ENCODE results near the gene PDIA6.
"Not testable (repeated sequence)": the region's sequence is repeated elsewhere in the genome, so short reads cannot be mapped to it uniquely, and the experiment has no call there.

The PDIA6 gene

DNA sequence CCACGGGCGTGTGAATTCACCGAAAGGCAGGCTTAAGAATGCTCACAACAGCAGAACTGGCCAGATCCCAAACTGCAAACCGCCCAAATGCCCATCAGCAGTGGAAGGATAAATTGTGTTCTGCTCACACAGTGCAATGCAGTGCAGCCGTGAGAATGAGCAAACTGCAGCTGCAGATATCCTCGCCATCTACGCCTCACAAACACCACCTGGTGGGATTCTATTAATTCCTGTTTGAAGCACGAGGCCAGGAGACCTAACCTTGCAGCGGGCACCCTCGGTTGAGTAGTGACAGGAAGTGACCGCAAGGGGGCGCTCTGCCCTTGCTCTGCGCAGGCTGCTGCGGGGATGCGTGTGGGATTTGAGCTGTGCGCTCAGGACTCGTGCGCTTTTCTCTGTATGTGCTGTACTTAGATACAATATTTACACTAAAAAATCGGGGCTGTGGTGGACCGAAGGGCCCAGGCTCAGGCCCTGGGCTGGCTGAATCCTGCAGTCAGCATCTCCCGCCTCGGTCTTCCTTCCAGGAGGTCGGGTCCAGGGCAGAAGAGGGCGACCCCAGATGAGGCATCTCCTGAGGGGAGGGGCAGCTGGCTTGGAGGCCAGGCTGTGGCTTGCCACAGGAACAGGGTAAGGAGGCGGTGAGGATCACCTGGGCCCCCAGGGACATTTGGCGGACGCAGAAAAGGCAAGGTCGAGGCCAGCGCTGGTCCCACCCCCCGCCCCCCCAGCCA is 19.8 kb upstream of the PDIA6 start:
- peak; percentile 55 to 79 (median 72) for DNase-seq

DNA sequence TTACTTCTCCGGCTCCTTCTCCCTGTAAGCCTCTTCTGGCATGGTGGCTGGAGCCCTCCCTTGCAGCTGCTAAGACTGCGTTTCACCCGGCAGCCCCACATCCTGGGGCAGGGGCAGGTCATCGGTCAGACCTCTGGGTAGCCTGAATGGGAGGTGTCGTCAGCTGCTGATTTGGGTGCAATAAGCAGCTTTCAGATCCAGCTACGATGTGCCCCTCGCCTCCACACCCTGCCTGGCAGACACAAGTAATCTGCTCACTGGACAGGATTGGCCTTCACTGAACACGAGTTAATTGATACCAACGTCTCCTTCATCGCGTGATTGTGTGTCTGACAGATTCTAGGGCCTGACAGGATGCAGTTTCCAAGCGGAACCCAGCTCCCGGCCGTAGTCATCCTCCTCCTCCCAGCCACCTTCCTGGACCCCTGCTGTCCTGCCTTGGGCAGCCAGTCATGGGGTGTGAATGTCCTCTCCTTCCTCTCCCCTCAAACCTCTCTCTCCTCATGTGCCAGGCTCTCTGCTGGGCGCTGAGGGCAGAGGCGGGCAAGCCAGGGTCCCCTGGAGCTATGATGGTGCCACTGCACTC is 18.9 kb upstream of the PDIA6 start:
- DNase-seq: no peak

DNA sequence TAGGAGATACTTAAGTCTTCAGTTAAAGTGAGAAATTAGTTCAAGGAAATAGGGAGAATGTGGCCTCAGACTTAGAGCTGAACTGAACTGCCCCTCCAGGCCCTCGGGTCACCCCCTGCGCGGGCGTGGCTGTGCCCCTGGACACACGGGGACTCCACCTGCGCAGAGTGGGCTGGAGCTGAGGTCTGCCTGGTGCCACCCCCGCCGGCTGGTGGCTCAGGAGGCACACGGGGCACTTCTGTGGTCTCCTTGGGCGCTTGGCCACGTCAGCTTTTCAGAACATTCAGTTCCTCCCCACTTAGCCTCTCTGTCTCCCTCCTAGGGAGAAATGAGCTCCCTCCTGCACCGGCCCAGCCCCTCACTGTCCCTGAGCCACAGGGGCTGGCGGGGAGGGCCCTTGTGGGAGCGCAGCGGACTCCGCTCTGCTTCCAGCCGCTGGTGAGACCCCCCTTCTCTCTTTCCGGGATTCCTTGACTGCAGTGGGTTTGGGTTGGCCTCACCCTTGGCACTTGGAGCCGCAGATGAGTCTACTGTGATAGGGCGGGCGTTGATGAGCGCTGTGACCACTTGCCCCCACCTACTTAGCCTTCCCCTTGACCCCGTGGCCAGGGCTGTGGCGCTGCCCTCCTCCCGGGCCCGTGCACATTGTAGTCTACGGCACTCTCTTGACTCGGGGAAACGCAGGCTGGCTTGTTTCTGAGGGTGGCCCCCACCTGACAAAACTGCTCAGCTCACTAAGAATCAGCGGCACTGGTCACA is 18.2 kb upstream of the PDIA6 start:
- DNase-seq: no peak

DNA sequence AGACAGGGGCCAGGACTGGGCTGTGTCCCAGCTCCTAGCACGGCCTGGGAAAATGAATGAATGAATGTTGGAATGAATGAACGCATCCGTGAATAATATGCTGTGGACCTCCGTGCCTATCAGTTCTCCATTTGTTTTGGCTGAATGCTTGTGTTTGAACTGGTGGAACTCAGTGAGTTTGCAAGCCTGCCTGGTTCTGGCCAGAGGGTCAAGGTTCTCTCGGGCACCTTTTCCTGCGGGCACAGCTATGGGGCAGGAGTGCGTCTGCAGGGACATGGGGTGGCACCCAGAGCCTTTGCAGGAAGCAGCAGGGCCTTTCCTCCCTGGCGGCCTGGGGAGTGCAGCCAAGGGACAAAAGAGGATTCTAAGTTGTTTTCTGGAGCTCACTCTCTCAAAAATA is 17.6 kb upstream of the PDIA6 start:
- no peak for DNase-seq

DNA sequence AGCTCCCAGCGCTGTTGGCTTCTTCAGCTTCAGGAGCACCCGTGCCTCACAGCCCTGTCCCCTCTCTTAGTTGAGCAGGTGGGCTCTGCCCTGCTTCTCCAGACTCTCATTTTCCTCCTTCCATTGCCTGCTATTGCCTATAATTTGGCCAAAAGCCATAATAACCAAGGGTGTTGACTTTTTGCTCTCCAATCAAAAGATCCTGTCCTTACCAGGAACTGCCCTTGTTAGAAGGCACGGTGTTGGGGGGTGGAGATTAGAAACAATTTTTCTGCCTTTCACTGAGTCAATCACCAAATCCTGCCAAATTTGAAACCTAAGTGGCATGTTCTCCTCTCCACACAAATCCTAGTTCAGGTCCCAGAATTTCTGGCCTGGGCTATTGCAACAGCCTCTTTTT is 16.7 kb upstream of the PDIA6 start:
- DNase-seq: no peak

DNA sequence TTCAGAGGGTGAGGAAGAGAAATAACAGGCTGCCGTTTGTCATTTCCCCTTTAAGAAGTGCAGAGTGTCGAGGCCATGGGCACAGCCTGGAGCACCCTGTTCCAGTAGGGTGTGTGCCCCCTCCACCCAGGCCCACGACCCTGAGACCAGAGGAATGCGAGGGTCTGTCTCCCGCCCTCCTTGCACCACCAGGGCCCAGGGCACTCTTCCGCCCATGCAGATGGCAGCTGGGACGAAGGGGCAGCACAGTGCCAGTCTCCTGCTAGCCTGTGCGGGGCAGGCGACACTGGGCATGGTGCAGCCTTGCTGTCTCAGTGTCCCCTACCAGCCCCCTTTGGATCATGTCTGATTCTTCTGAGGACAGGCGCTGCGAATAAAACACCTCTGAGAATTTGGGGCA is 15.8 kb upstream of the PDIA6 start:
- no peak for DNase-seq

DNA sequence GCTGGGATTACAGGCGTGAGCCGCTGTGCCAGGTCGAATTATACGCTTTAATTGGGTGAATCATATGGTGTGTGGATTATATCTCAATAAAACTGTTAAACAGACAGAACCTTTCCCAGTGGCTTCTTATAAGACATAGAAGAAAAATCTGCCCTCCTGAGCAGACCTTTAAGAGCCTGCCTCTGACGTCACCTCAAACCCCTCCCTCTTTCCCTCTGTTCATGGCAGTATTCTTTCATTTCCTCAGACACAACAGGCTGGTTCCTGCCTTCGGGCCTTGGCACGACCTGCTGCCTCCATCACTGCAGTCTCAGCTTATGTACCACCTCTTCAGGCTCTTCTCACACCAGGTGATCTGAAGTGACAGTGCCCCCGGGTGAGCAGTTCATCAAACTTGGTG is 14.0 kb upstream of the PDIA6 start:
- no peak for DNase-seq

DNA sequence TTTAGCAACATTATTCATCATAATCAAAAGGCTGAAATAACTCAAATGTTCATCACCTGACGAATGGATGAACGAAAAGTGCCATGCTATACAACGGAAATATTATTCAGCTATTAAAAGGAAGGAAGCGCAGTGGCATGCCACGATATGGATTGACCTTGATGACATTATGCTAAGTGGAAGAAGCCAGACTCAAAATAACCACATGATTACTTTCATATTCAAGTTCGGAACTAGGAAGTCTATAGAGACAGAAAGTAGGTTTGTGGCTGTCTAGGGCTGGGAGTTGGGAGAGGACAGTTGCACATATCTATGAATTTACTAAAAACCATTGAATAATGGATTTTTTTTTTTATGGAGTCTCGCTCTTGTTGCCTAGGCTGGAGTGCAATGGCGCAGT is 13.4 kb upstream of the PDIA6 start:
- no peak for DNase-seq

DNA sequence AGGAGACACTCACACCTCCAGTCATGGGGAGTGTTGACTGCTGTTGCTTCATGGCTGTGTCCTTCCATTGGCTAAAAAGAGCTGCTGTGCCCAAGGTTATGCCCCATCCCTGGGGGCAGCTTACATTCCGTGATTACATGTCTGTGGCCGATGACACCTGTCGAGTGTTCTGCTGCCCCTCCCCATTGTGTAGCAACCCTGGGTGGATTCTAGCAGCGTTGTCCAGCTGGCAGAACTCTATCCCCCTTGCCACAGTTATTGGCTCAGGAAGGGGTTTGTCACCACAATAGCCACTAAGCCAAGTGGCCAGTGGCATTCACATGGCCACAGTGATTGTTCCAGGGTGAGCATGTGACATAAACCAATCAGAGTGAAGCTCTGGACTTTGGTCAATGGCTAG is 11.6 kb upstream of the PDIA6 start:
- DNase-seq: no peak

DNA sequence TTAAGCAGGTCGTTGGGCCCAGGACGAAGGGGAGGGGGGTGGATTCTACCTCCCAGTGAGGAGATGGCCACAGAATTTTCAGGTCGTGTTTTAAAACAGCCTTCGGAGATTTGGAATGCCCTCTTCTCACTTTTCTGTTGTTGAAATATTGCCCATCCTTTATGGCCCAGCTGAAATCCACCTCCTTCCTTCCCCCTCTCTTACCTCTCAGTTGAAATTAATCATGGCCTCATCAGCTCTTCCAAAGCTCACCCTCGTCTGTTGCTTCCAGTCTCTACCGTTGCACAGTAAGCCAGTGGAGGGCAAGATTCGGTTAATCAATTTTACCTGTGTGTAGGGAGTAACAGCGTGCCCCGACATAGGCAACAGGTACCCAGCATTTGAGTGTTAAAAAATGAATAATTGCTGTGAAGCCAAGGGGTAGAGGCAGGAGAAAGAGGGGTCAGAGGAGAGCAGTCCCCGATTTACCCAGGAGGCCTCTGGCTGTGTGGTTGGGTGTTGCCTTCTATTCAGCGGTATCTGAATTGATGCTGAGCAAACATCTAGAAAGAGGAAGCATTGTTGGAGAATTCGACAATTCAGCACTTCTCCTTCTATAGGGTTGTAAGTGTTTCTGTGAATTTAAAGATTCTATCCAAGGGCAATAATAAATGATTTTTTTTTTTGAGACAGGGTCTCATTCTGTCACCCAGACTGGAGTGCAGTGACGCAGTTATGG is 8.6 kb upstream of the PDIA6 start:
- DNase-seq: no peak

DNA sequence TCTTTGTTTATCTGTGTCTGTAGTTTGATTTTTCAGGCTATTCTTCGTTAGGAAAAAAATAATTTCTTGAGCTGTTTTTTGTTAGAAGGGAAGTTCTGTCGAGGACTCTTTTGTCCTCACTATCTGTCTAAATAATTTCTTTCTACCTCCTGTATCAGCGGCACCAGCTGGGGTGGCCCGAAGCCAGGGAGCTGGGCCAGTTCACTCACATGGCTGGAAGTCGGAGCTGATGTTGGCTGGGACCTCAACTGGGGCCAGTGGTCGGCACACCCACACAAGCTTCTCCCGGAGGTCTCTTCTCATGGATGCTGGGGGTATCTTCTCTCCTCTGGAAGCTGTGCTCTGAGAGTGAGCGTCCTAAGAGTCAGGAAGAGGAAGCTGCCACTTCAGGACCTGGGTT is 8.0 kb upstream of the PDIA6 start:
- no peak for DNase-seq

DNA sequence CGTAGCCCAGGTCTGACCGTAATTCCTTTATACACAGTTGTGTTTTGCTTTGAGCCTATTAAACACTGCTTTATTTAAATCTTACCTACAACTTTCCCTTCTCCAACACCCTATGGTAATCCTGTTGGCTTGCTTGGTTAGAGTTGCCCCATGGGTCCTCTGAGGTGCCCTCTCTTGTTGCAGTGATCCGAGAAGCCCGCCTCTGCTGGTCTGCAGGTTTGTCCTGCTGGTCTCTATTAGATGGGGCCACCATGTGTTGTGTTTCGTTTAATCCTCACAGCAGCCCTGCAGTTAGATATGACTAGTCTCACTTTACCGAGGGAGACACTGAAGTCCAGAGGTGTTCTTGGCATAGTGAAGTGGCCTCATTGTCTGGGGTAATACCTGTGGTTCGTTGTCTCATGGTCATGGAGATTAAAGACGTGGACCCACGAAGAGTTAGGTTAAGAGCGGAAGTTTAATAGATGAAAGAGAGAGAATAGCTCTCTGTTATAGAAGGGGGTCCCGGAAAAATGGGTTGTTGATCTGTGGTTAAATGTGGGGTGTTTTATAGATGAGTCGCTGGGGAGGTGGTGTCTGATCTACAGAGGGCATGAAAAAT is 7.2 kb upstream of the PDIA6 start:
- DNase-seq: no peak

DNA sequence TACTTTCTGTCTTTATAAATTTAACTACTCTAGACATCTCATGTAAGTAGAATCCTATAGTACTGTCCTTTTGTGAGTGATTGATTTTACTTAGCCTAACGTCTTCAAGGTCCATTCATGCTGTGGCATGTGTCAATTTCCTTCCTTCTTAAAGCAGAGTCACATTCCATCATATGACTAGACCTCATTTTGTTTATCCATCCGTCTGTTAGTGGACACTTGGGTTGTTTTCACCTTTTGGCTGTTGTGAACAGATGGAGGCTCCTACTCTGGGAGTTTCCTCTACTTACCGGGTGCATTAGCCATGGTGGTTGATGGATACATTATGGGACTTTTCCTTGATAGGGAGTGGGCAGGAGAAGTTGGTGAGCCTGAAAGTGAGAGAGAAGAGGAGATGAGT is 6.4 kb upstream of the PDIA6 start:
- DNase-seq: no peak

DNA sequence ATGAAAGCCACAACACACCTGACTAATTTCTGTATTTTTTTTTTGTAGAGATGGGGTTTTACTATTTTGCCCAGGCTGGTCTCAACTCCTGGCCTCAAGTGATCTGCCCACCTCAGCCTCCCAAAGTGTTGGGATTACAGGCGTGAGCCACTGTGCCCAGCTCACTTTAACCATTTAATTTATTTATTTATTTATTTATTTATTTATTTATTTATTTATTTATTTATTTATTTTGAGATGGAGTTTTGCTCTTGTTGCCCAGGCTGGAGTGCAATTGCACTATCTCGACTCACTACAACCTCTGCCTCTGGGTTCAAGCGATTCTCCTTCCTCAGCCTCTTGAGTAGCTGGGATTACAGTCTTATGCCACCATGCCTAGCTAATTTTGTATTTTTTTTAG is 5.7 kb upstream of the PDIA6 start:
- DNase-seq: not testable (repeated sequence)

DNA sequence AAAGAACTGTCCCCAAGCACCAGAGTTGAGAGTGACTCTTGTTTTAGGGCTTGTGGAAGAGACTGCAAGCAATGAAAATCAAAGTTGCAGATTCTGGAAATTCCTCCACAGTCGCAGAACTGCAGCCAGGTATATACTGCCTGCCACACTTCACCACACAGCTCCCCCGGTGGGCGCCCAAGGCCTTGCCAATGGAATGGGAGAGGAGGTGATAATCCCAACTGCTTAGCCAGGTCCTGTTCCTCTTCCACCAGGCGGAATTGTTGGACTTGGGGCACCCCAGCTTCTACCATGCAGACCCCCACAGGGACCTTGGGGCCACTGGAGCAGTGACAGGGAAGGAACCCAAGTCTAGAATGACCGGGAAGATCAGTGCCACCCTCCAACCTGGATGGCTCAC is 4.8 kb upstream of the PDIA6 start:
- no peak for DNase-seq

DNA sequence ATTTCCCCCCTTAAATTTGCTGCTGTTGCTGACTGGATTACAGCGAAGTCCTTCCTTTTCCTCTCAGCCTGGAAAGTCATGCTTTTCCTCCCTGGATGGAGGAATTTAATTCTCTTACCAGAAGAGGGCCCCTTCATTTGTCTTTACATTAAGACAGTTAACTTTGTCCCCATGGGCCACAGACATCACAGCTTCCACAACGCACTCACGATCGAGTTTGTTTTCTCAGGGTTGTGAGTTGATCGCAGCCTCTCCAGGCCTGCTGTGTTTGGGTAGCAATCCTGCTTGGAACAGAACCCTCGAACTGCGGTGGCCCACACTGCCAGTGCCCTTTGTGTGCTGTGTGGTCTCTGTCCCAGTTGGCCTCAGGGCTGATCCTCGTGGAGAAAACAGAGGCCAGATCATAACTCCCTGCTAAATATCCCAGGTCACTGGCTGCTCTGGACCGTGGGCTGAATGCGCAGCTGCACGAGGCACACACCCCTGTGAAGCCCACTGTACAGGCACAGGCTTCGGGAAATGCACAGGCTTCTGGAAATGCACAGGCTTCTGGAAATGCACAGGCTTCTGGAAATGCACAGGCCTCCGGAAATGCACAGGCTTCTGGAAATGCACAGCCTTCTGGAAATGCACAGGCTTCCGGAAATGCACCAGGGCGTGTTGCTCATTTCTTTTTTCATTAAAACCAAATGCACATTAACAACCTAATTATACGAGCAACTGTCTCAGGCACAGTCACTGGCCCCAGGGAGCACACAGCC is 2.2 kb upstream of the PDIA6 start:
- no peak for DNase-seq

DNA sequence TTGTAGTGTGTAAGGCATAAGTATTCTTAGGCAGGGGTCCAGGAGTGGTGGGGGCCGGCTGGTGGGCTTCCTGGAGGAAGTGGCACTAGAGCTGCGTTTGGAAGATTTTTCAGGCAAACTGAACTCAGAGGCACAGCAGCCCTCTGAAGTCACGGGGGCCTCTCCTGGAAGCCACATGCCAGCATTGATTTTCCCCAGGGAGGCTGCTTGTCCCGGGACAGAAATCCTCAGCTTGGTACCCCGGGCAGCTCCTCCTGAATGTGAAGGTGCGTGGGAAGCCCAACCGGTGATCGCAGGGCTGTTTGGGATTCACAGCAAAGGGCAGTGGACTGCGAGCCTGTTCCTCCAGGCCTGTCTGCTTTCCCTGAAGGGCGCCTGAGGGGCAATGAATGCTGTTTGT is 1.6 kb upstream of the PDIA6 start:
- no peak for DNase-seq

DNA sequence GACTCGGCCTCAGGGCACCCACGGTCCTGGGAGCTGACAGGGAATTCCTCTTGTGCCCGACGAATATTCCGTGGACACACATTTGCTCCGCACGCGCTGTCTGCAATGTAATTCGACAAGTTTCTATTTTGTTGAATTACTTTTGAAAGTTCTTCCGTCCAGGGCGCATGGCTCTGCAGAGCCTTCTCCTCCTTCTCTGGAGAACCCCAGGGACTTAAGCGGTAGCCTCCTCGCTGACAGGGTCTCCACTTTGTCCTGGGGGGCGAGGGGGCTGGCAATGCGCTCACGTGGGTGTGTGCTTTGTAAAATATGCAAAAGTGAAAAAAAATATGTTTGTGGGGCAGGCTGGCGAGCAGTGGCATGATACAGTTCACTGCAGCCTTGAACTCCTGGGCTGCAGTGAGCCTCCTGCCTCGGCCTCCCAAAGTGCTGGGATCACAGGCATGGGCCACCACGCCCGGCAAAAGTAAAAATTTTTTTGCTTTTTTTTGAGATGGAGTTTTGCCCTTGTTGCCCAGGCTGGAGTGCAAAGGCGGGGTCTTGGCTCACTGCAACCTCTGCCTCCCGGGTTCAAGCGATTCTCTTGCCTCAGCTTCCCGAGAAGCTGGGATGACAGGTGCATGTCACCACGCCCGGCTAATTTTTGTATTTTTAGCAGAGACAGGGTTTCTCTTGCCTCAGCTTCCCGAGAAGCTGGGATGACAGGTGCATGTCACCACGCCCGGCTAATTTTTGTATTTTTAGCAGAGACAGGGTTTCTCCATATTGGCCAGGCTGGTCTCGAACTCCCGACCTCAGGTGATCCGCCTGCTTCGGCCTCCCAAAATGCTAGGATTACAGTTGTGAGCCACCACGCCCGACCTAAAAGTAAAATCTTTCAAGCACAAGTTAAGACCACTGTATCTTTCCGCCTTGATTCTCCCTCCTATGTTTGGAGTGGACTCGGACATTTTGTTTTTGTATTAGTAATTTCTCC is 866 bp upstream of the PDIA6 start:
- DNase-seq: not testable (repeated sequence)

DNA sequence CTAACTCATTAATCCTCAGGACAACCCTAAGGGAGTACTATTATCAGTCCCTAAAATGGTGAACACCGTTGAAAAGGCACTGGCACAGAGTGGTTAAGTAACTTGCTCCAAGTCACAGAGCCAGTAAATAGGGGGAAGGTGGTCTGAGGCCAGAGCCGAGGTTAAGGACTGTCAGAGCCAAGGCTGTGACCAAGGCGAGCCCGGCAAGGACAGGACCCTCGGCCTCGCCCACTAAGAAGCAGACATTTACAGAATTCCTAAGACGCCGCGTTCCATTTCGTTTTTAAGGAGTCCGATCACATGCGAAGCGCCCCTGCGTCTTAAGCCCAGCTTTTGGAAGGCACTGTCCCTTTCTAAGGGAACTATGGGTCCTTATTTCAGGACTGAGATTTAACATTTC is 1.1 kb downstream of the PDIA6 start:
- DNase-seq: no peak

DNA sequence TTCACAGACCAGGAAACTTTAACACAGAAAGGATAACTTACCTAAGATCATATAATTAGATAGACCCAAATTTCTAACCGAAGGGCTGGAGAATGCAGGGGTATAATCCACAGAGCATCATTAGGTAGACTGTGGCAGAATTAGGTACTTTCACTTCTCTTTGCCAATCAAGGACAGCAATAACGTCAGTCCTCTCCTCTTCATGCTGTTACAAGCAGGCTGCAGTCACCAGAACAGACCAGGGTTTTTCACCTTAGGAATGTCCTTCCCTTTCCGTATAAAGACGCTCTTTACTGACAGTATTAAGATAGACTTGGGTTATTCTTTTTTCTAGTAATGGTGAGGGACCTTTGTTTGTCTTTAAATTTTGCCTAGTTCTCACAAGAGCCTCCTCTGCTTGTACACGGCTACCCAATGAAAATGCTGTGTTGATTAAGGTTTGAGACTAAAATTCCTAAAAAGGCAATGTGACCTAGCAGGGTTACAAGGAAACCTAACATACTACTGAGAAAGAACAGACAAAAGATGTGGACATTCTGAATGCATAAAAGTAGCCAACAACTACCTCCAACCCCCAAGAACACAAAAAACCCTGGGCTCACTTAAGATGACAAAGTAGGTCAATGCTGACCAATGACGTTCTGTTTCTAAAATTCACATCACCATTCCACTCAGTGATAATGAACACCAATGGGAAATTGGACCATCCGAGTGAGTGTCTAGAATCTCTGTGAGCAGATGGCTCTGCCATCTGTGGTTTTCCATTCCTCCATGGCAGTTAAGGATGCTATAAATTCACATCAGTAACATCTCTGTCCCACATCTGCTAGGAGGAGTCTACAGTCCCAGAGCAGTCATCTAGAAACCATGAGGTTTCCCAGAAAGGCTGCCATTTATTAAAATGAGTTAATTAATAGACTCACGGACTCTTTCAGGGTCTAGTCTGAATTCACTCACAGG is 2.1 kb downstream of the PDIA6 start:
- peak in 1 of 5 donors; percentile 21 for DNase-seq
